ENCODE results near the gene SORBS1. TPM values are rescaled to one million over a fixed set of nuclear protein-coding genes. Genes with fewer than 3 reads are reported as not detected.

Gene SORBS1
- total and polyA plus RNA-seq, 2 of the 13 experiments (the other 11 are each of a cell fraction or from before 2014, with no cell fraction given), result 16.8 to 39.8 TPM

- TF ChIP-seq ZNF609 (CRISPR knock-in tag; IDR thresholded peaks at IDR 0.05; ENCODE audit: borderline replicate concordance), result peak; percentile 48; the same call in 1 of the 2 replicates
- no peak; the same call in 1 of the 2 replicates for TF ChIP-seq TFAP4 (IDR thresholded peaks at IDR 0.05; ENCODE audit: borderline replicate concordance, low read depth)
- no peak for TF ChIP-seq TRIM24 (CRISPR knock-in tag; IDR thresholded peaks at IDR 0.05)
- TF ChIP-seq AFF4 (CRISPR knock-in tag; IDR thresholded peaks at IDR 0.05), result 0 out of 2 replicates have a peak, but pooled peaks have one; percentile 46
- 0 out of 2 replicates have a peak, but pooled peaks have one; percentile 26 for TF ChIP-seq ZNF639 (CRISPR knock-in tag; conservative IDR thresholded peaks at IDR 0.05)
- no peak for TF ChIP-seq RORA (CRISPR knock-in tag; IDR thresholded peaks at IDR 0.05)
- TF ChIP-seq MXI1 (IDR thresholded peaks at IDR 0.05; ENCODE audit: borderline replicate concordance, low read depth, low read length), result no peak
- TF ChIP-seq STAG1 (CRISPR knock-in tag; IDR thresholded peaks at IDR 0.05), result peak; percentile 4; the same call in 1 of the 2 replicates
- TF ChIP-seq ZNF530 (CRISPR knock-in tag; IDR thresholded peaks at IDR 0.05; ENCODE audit: low read depth), result no peak
- TF ChIP-seq HNF4A (CRISPR knock-in tag; IDR thresholded peaks at IDR 0.05), result peak; percentile 85
- no peak for TF ChIP-seq XRCC5 (optimal IDR thresholded peaks at IDR 0.05; ENCODE audit: low read length)
- TF ChIP-seq LBX2 (CRISPR knock-in tag; IDR thresholded peaks at IDR 0.05; ENCODE audit: borderline replicate concordance), result no peak
Measured at GRCh38 chr10:95273393-95274312, 287.5 kb downstream of the SORBS1 start (continued).
